Measurements from ENCODE around the gene TSPYL2.

GRCh38 chrX:53084863-53085262 is 2.7 kb downstream of the TSPYL2 start:
- TF ChIP-seq GATA3 (IDR thresholded peaks at IDR 0.05; ENCODE audit: low read depth, low read length), result no peak
- no peak for TF ChIP-seq GATA2 (IDR thresholded peaks at IDR 0.05; ENCODE audit: low read depth, low read length)
